NCI-H128 (cell line): Measurements from ENCODE around the gene COL25A1.

Experiments
- DNase-seq: peaks from one replicate; lab custom pipeline; 2025; ENCODE audit not compliant: unreplicated experiment; lab: John Stamatoyannopoulos, UW

The COL25A1 gene

DNA sequence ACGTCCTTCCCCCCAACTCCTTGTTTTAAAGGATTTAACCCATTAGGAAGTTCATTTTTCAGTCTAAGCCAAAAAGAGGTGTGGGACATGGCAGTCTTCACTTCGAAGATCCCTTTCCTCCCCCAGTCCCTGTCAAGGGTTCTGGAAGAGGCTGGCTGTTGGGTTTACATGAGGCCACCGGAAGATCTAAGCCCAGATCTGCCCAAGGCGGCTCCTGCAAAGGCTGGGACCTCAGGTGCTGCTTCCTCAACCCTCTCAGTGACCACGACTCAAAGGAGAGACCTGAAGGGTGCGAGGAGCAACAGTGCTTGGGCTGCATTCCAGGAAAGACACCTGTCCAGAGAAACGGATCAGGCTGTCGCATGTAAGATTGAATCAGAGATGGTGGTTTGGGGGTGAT is 516.1 kb downstream of the COL25A1 start:
- no peak for DNase-seq

DNA sequence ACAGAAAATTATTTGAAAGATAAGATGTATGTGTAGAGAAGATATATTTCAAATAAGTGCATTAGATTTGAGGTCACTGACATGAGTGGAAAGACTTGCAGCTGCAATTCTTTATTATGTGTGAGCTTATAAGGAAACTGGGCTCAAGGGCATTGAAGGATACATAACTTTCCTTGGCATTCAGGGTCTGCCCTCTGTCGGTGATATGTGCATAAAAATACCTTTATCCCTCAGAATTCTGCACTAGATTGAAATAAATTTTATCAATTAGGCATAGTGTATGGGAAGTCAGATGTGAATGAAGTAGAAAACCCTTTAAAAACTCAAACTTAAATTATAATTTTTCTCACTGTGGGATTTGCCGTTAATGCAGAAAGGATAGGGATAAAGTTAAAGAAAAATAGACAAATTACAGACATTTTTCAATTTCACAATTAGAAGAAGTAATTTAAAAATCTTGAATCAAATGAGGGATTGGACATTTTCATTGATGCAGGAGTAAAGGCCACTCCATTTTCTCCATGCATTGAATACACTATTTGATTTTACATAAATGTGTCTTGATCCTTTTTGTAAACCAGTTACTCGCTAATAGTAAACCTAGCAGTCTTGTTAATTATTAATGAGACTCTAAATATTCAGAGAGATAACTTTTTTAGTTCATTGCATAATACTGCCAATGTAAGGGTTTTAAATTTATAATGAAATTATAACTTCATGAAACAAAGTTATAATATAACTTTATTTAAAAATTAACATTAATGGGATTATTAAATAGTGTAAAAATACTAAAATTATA is 518.6 kb downstream of the COL25A1 start:
- DNase-seq, result no peak

GRCh38 chr4:108779958-108780357 is 522.5 kb downstream of the COL25A1 start:
- DNase-seq, result no peak

- DNase-seq, result no peak
Observed at GRCh38 chr4:108777388-108777787, 525.1 kb downstream of the COL25A1 start.

- DNase-seq, result no peak
Observed at GRCh38 chr4:108775921-108776320, 526.5 kb downstream of the COL25A1 start.

- no peak for DNase-seq
Observed at GRCh38 chr4:108774809-108775530, 527.5 kb downstream of the COL25A1 start.

DNA sequence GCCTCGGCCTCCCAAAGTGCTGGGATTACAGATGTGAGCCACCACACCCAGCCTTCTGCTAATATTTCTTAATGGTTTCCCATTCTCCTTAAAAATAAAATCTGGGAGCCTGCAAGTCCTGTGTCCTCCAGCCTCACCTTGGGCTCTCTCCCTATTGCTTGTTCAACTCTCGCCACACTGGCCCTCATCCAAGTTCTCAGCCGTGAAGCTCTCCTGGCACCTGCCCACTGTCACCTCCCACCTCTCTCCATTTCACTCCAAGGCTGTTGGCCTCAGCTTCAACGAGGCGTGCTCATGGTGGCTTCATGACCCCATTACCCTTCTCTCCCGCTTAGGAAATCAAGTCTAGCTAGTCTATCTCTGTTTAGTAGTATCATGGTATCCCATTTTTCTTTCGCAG is 530.1 kb downstream of the COL25A1 start:
- no peak for DNase-seq

DNA sequence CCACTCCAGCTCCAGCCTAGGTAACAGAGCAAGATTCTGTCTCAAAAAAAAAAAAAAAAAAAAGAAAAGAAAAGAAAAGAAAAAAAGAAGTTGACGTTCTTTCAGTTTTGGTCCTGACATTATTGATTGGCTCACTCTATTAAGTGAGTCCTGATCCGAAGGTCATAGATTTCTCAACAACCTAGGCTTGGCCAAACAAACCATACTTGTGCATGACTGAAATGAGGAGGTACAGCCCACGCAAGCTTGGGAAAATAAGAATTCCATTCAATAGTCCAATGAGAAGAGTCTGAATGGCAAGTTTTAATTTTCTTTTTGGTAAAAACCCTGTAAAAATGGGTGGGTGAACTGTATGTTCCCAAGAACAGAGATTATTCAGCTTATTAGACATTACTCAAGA is 536.4 kb downstream of the COL25A1 start:
- no peak for DNase-seq

GRCh38 chr4:108763986-108764385 is 538.5 kb downstream of the COL25A1 start:
- no peak for DNase-seq

GRCh38 chr4:108763226-108763593 is 539.2 kb downstream of the COL25A1 start:
- DNase-seq, result no peak

- no peak for DNase-seq
Observed at GRCh38 chr4:108762559-108763225, 539.8 kb downstream of the COL25A1 start, which contains the start of gene ETNPPL. ETNPPL (minus strand) TSS chr4:108763053; CDS start chr4:108762898, 155 bp downstream.
